ENCODE results near the gene DGKD. TPM values are rescaled to one million over a fixed set of nuclear protein-coding genes. Genes with fewer than 3 reads are reported as not detected.

The DGKD gene
- total and polyA plus RNA-seq, 10 of the 15 experiments (the other 5 are each of a cell fraction or from before 2014, with no cell fraction given), result 2.7 to 81.9 (median 27.0) TPM

DNA sequence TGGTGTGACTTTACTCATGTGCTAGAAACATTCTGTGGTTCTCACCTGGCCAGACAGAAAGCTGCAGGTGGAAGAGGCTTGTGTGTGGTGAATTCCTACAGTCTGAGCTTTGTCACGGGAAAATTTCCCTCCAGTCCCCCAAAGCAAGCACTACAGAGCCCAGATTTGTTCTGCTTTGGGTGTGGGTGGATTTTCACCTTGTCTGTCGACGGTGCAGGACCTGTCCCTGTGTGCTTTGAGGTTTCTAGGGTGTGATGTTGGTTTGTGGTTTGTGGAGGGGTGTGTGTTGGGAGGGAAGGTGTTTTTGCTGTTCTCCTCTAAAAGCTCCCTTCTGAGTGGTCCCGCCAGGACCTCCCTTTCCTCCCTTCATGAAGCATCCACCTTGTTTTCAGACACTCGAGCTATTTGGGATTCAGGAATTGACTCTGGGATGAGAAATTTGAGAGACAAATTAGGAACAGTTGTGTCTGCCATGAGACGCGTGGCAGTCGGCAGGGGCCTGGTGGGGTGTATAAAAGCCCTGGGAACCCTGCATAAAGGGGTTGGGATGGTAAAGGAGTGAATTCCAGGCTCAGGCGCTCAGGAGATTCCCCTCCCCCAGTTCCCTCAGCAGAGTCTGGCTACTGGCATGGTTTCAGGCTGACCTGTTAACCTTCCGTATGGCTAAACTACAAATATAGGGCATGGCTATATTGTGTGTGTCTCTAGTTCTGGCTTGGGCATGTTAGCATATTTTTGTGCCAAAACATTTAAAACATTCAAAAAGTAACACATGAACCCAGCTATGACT is 65.5 kb downstream of the DGKD start (continued):
- TF ChIP-seq JUND (IDR thresholded peaks at IDR 0.05; ENCODE audit: low read depth, low read length) (no peak), SMAD1 (IDR thresholded peaks at IDR 0.05; ENCODE audit: low read depth, partially characterized antibody) (peak; percentile 14), RELB (IDR thresholded peaks at IDR 0.05; ENCODE audit: low read depth) (peak; percentile 84), NR2F1 (conservative IDR thresholded peaks at IDR 0.05) (no peak), ESRRA (IDR thresholded peaks at IDR 0.05; ENCODE audit: low read length) (no peak), HDAC2 (IDR thresholded peaks at IDR 0.05) (no peak), RAD21 (IDR thresholded peaks at IDR 0.05; ENCODE audit: insufficient read depth, low read depth, low read length) (no peak), MTA2 (IDR thresholded peaks at IDR 0.05; ENCODE audit: low read depth) (peak; percentile 57; the same call in 1 of the 2 replicates), ZBTB11 (CRISPR knock-in tag; IDR thresholded peaks at IDR 0.05) (no peak), NFIC (IDR thresholded peaks at IDR 0.05; ENCODE audit: low read depth, low read length) (peak; percentile 79), IRF5 (IDR thresholded peaks at IDR 0.05; ENCODE audit: borderline replicate concordance) (peak; percentile 78)
- TF ChIP-seq, protein P1, sequence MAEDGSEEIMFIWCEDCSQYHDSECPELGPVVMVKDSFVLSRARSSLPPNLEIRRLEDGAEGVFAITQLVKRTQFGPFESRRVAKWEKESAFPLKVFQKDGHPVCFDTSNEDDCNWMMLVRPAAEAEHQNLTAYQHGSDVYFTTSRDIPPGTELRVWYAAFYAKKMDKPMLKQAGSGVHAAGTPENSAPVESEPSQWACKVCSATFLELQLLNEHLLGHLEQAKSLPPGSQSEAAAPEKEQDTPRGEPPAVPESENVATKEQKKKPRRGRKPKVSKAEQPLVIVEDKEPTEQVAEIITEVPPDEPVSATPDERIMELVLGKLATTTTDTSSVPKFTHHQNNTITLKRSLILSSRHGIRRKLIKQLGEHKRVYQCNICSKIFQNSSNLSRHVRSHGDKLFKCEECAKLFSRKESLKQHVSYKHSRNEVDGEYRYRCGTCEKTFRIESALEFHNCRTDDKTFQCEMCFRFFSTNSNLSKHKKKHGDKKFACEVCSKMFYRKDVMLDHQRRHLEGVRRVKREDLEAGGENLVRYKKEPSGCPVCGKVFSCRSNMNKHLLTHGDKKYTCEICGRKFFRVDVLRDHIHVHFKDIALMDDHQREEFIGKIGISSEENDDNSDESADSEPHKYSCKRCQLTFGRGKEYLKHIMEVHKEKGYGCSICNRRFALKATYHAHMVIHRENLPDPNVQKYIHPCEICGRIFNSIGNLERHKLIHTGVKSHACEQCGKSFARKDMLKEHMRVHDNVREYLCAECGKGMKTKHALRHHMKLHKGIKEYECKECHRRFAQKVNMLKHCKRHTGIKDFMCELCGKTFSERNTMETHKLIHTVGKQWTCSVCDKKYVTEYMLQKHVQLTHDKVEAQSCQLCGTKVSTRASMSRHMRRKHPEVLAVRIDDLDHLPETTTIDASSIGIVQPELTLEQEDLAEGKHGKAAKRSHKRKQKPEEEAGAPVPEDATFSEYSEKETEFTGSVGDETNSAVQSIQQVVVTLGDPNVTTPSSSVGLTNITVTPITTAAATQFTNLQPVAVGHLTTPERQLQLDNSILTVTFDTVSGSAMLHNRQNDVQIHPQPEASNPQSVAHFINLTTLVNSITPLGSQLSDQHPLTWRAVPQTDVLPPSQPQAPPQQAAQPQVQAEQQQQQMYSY (CRISPR knock-in tag; IDR thresholded peaks at IDR 0.05), result no peak
- TF ChIP-seq, protein P2, sequence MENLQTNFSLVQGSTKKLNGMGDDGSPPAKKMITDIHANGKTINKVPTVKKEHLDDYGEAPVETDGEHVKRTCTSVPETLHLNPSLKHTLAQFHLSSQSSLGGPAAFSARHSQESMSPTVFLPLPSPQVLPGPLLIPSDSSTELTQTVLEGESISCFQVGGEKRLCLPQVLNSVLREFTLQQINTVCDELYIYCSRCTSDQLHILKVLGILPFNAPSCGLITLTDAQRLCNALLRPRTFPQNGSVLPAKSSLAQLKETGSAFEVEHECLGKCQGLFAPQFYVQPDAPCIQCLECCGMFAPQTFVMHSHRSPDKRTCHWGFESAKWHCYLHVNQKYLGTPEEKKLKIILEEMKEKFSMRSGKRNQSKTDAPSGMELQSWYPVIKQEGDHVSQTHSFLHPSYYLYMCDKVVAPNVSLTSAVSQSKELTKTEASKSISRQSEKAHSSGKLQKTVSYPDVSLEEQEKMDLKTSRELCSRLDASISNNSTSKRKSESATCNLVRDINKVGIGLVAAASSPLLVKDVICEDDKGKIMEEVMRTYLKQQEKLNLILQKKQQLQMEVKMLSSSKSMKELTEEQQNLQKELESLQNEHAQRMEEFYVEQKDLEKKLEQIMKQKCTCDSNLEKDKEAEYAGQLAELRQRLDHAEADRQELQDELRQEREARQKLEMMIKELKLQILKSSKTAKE (IDR thresholded peaks at IDR 0.05; ENCODE audit: low read depth, poor library complexity, severe bottlenecking), result peak; percentile 84
- TF ChIP-seq, protein P3, sequence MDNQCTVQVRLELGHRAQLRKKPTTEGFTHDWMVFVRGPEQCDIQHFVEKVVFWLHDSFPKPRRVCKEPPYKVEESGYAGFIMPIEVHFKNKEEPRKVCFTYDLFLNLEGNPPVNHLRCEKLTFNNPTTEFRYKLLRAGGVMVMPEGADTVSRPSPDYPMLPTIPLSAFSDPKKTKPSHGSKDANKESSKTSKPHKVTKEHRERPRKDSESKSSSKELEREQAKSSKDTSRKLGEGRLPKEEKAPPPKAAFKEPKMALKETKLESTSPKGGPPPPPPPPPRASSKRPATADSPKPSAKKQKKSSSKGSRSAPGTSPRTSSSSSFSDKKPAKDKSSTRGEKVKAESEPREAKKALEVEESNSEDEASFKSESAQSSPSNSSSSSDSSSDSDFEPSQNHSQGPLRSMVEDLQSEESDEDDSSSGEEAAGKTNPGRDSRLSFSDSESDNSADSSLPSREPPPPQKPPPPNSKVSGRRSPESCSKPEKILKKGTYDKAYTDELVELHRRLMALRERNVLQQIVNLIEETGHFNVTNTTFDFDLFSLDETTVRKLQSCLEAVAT (IDR thresholded peaks at IDR 0.05), result peak; percentile 95
